ENCODE results near the gene RALGAPA2. TPM values are rescaled to one million over a fixed set of nuclear protein-coding genes. Genes with fewer than 3 reads are reported as not detected.

Gene RALGAPA2
- total RNA-seq, 4 donors from 2014 or later: 54.3 to 67.6 (median 60.3) TPM

DNA sequence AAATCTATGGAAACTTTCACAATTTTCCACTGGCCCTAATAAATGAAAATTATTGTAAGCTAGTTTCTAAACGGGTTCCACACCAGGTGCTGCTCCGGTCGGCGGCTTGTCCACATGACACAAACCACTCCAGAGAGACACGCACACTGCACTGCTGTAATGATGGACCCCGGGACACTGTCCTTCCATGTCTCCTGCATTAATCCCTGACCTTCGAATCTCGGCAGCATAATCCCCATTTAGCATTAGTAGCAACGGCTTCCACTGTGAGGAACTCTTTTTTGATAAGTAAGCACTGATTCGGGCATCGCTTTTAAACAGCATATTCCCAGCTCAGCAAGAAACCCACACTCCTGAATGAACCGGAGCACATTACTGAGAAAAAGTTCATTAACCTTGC, 301.0 kb downstream of the RALGAPA2 start:
- Histone ChIP-seq H3K4me3 (no peak overlapping the region), H3K9me3 (no peaks in the 10 kb centered on the region), H3K27me3 (no peaks in the 10 kb centered on the region), H3K36me3 (peaks cover 0 to 3% (median 0%) of the 10 kb centered on the region in 3 donors), H3K27ac (no peak overlapping the region), H3K4me1 (no peaks in the 10 kb centered on the region)
- DNase-seq: no peak
- TF ChIP-seq, protein P1, sequence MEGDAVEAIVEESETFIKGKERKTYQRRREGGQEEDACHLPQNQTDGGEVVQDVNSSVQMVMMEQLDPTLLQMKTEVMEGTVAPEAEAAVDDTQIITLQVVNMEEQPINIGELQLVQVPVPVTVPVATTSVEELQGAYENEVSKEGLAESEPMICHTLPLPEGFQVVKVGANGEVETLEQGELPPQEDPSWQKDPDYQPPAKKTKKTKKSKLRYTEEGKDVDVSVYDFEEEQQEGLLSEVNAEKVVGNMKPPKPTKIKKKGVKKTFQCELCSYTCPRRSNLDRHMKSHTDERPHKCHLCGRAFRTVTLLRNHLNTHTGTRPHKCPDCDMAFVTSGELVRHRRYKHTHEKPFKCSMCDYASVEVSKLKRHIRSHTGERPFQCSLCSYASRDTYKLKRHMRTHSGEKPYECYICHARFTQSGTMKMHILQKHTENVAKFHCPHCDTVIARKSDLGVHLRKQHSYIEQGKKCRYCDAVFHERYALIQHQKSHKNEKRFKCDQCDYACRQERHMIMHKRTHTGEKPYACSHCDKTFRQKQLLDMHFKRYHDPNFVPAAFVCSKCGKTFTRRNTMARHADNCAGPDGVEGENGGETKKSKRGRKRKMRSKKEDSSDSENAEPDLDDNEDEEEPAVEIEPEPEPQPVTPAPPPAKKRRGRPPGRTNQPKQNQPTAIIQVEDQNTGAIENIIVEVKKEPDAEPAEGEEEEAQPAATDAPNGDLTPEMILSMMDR (IDR thresholded peaks at IDR 0.05): no peak
- no peak for TF ChIP-seq POLR2A (IDR thresholded peaks at IDR 0.05)

GRCh38 chr20:20410678-20411077, 301.8 kb downstream of the RALGAPA2 start:
- TF ChIP-seq, protein P1 (IDR thresholded peaks at IDR 0.05): no peak
- no peak for TF ChIP-seq POLR2A (IDR thresholded peaks at IDR 0.05)
- no peaks in the 10 kb centered on the region for H3K4me1 ChIP-seq
- DNase-seq: peak in 1 of 3 donors; percentile 62
- no peak overlapping the region for H3K4me3 ChIP-seq
- no peak overlapping the region for H3K27ac ChIP-seq
- H3K36me3 ChIP-seq: peaks cover 0 to 3% (median 0%) of the 10 kb centered on the region in 3 donors
- no peaks in the 10 kb centered on the region for H3K27me3 ChIP-seq
- H3K9me3 ChIP-seq: no peaks in the 10 kb centered on the region

- peaks cover 0 to 3% (median 0%) of the 10 kb centered on the region in 3 donors for H3K36me3 ChIP-seq
- no peak overlapping the region for H3K27ac ChIP-seq
- no peaks in the 10 kb centered on the region for H3K9me3 ChIP-seq
- H3K4me1 ChIP-seq: no peaks in the 10 kb centered on the region
- no peak for DNase-seq
- no peak for TF ChIP-seq POLR2A (IDR thresholded peaks at IDR 0.05)
- TF ChIP-seq, protein P1 (IDR thresholded peaks at IDR 0.05): no peak
- no peaks in the 10 kb centered on the region for H3K27me3 ChIP-seq
- H3K4me3 ChIP-seq: no peak overlapping the region
Measured at GRCh38 chr20:20409331-20409730, 303.1 kb downstream of the RALGAPA2 start.

DNA sequence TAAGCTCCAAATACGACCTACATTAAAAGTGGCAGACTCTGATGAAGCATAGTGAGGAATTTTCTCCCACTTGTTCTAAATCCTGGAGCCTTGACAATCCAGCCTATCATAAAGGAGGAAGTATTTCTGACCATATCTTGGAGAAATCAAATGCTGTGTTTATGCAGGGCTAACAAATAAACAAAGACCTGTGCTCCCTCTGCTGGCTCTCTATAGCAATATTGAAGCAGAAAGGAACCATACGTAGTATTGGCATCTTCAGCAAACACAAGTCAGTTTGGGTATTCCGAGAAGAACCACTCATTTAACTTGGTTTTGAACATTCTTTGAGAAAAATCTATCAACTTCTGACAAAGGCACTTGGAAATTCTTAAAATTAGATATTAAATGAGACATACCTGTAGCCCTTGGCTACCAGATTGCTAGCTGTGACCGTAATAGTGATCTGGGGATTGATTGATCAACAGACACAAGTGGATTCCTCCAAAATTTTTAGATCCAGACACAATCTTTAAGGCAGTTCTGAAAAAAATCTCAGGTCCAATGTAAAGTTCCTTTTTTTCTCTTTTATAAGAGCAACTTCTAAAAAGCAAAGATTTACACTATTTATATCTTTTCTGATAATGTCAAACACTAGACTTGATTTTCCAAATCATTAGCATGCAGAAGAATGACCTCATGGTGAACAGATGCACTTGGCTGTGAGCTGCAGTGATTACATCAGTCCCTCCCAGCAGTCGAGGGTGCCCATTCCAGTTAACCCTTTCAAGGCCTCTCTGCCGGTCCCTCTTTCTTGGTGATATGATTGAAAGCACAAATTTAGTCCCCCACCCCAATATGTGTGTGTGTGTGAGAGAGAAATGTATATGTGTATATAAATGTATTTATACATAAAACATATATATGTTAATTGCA, 304.3 kb downstream of the RALGAPA2 start:
- peaks cover 0 to 3% (median 0%) of the 10 kb centered on the region in 3 donors for H3K36me3 ChIP-seq
- no peak for DNase-seq
- no peaks in the 10 kb centered on the region for H3K9me3 ChIP-seq
- TF ChIP-seq POLR2A (IDR thresholded peaks at IDR 0.05): no peak
- TF ChIP-seq, protein P1 (IDR thresholded peaks at IDR 0.05): peak in 2 of 6 experiments; percentile 13 to 21
- H3K27ac ChIP-seq: no peak overlapping the region
- H3K4me1 ChIP-seq: no peaks in the 10 kb centered on the region
- no peak overlapping the region for H3K4me3 ChIP-seq
- no peaks in the 10 kb centered on the region for H3K27me3 ChIP-seq

- DNase-seq: no peak
- no peak overlapping the region for H3K27ac ChIP-seq
- H3K36me3 ChIP-seq: peaks cover 0 to 3% (median 0%) of the 10 kb centered on the region in 3 donors
- TF ChIP-seq, protein P1 (IDR thresholded peaks at IDR 0.05): no peak
- no peak for TF ChIP-seq POLR2A (IDR thresholded peaks at IDR 0.05)
- H3K27me3 ChIP-seq: no peaks in the 10 kb centered on the region
- H3K4me1 ChIP-seq: no peaks in the 10 kb centered on the region
- no peak overlapping the region for H3K4me3 ChIP-seq
- H3K9me3 ChIP-seq: no peaks in the 10 kb centered on the region
Measured at GRCh38 chr20:20406306-20406705, 306.1 kb downstream of the RALGAPA2 start.

All from Peyer's patch (tissue), 4 donors.